Subcutaneous adipose tissue (tissue), 4 donors: ENCODE data around the gene TAX1BP3. TPM values are rescaled to one million over a fixed set of nuclear protein-coding genes. Genes with fewer than 3 reads are reported as not detected.

Source experiments
- total RNA-seq, 4 donors: library from RNA; depleted of rRNA; stranded (reverse); fragments of >200 nt; gene quantifications; one replicate each; pipeline ENCODE4 v1.1.0, GENCODE V29; 2016
- TF ChIP-seq, protein P1 (sequence below): fragments of 450-650 bp; IDR thresholded peaks from one replicate; pipeline ENCODE4 v1.5.1; 2016; ENCODE audit warnings: low read depth, mild to moderate bottlenecking, control low read depth, antibody characterized with exemption, moderate library complexity

TAX1BP3 gene
- total RNA-seq, 4 donors from 2014 or later: 62.2 to 90.1 (median 76.9) TPM

GRCh38 chr17:3656353-3656752 is 12.0 kb downstream of the TAX1BP3 start:
- TF ChIP-seq, protein P1, sequence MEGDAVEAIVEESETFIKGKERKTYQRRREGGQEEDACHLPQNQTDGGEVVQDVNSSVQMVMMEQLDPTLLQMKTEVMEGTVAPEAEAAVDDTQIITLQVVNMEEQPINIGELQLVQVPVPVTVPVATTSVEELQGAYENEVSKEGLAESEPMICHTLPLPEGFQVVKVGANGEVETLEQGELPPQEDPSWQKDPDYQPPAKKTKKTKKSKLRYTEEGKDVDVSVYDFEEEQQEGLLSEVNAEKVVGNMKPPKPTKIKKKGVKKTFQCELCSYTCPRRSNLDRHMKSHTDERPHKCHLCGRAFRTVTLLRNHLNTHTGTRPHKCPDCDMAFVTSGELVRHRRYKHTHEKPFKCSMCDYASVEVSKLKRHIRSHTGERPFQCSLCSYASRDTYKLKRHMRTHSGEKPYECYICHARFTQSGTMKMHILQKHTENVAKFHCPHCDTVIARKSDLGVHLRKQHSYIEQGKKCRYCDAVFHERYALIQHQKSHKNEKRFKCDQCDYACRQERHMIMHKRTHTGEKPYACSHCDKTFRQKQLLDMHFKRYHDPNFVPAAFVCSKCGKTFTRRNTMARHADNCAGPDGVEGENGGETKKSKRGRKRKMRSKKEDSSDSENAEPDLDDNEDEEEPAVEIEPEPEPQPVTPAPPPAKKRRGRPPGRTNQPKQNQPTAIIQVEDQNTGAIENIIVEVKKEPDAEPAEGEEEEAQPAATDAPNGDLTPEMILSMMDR: no peak

GRCh38 chr17:3655766-3656165 is 12.6 kb downstream of the TAX1BP3 start:
- TF ChIP-seq, protein P1: no peak

GRCh38 chr17:3647769-3648555 is 20.4 kb downstream of the TAX1BP3 start:
- TF ChIP-seq, protein P1: no peak

DNA sequence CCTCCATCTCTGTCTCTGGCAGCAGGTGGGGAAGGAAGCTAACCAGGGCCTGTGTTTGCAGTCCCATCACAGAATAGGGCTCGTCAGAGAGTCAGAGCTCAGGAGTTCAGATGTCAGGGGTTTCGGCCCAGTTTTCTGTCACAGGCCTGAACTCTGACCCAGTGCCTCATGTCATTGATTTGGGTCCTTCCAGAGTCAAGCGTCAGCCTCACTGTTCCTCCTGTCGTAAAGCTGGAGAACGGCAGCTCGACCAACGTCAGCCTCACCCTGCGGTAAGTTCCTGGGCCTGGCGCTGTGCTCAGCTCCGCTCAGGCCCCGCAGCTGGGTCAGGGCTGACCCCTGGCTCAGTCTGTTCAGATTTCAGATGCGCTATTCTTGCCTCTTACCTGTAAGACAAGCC is 21.1 kb downstream of the TAX1BP3 start:
- TF ChIP-seq, protein P1: no peak

- TF ChIP-seq, protein P1: no peak
Observed at GRCh38 chr17:3645310-3645709, 23.1 kb downstream of the TAX1BP3 start.

GRCh38 chr17:3643889-3644349 is 24.5 kb downstream of the TAX1BP3 start:
- TF ChIP-seq, protein P1: no peak

- TF ChIP-seq, protein P1: no peak
Observed at GRCh38 chr17:3641717-3642486, 26.5 kb downstream of the TAX1BP3 start.
